B cell (primary cell): ENCODE measurements around the gene MEG3. TPM values are rescaled to one million over a fixed set of nuclear protein-coding genes. Genes with fewer than 3 reads are reported as not detected.

Source experiments
- ATAC-seq: fragments of 200-7000 bp; cut with Tn5 transposase; one replicate; pipeline ENCODE4 v1.10.0; 2021; ENCODE audit warnings: low read depth, mild to moderate bottlenecking, moderate number of reproducible peaks, moderate library complexity
- CTCF ChIA-PET: fragments of 350-600 bp; sonication (Branson Sonifier 250); formaldehyde crosslinking; loops from one replicate; lab custom pipeline; 2021; ENCODE audit warnings: antibody characterized with exemption, inconsistent platforms; lab: Charles Lee
- POLR2A ChIA-PET: fragments of 350-600 bp; sonication (Branson Sonifier 250); formaldehyde crosslinking; loops from one replicate; lab custom pipeline; 2021; ENCODE audit warnings: antibody characterized with exemption; lab: Charles Lee
- DNase-seq: peaks from one replicate; pipeline ENCODE4 v3.0.0; 2013
- H2AFZ ChIP-seq: 2 replicates; pipeline ENCODE4 v1.6.1; 2012; ENCODE audit warnings: mild to moderate bottlenecking, low read depth, low read length; ENCODE audit not compliant: insufficient read depth, poor library complexity, severe bottlenecking
- H3K27ac ChIP-seq, 2 donors: 1 replicate in 1 of 2; 2 replicates in 1 of 2; pipeline ENCODE4 v1.5.1; 2012 to 2013; ENCODE audit warnings: low read length in 2 of 2, mild to moderate bottlenecking in 2 of 2, moderate library complexity in 1 of 2
- H3K27me3 ChIP-seq, 4 experiments: fragments of 200-600 bp in 1 of 4; sonication (generic) in 1 of 4; replicated peaks in 1 of 4; 1 replicate in 2 of 4; 2 replicates in 2 of 4; pipeline versions ENCODE4 v1.6.1 to v1.7.0; 2013 to 2016; ENCODE audit warnings: low read length in 3 of 4, mild to moderate bottlenecking in 2 of 4, mixed read lengths in 1 of 4, moderate library complexity in 1 of 4; ENCODE audit not compliant: insufficient read depth in 4 of 4, control insufficient read depth in 3 of 4; ENCODE audit errors: control extremely low read depth in 1 of 4
- H3K36me3 ChIP-seq, 2 experiments: replicated peaks in 1 of 2; 1 replicate in 1 of 2; 2 replicates in 1 of 2; pipeline versions ENCODE4 v1.6.1 to v1.7.1; 2013; ENCODE audit warnings: low read length in 1 of 2; ENCODE audit not compliant: insufficient read depth in 2 of 2, control insufficient read depth in 1 of 2; ENCODE audit errors: control extremely low read depth in 1 of 2, extremely low read depth in 1 of 2
- H3K4me1 ChIP-seq, 2 donors: fragments of 200-600 bp in 1 of 2; sonication (generic) in 1 of 2; 1 replicate in 1 of 2; 2 replicates in 1 of 2; pipeline versions ENCODE4 v1.5.1 to v1.6.1; 2013 to 2017; ENCODE audit warnings: low read length in 2 of 2; ENCODE audit not compliant: control insufficient read depth in 2 of 2, insufficient read depth in 2 of 2
- H3K4me2 ChIP-seq: replicated peaks from 2 replicates; pipeline ENCODE3; 2012; ENCODE audit warnings: mild to moderate bottlenecking, low read depth, low read length; ENCODE audit not compliant: poor library complexity, severe bottlenecking
- H3K4me3 ChIP-seq, 5 experiments: fragments of 200-600 bp in 1 of 5; sonication (generic) in 1 of 5; 1 replicate in 3 of 5; 2 replicates in 2 of 5; pipeline versions ENCODE4 v1.5.1 to v1.7.0; 2011 to 2016; ENCODE audit warnings: low read length in 4 of 5, mild to moderate bottlenecking in 4 of 5, low read depth in 2 of 5, control low read depth in 1 of 5, moderate library complexity in 1 of 5; ENCODE audit not compliant: insufficient read depth in 1 of 5; ENCODE audit errors: control extremely low read depth in 1 of 5, extremely low read depth in 1 of 5
- H3K79me2 ChIP-seq: fragments of 200-600 bp; sonication (generic); one replicate; pipeline ENCODE4 v1.6.0; 2016; ENCODE audit warnings: low read length; ENCODE audit not compliant: control insufficient read depth, insufficient read depth
- H3K9ac ChIP-seq: fragments of 200-600 bp; sonication (generic); 2 replicates; pipeline ENCODE4 v1.6.1; 2017; ENCODE audit warnings: mild to moderate bottlenecking, low read length, moderate library complexity
- H3K9me3 ChIP-seq, 3 donors: one replicate each; pipeline versions ENCODE4 v1.6.1 to v1.7.1; 2013; ENCODE audit warnings: low read length in 2 of 3; ENCODE audit not compliant: control insufficient read depth in 2 of 3, insufficient read depth in 1 of 3; ENCODE audit errors: control extremely low read depth in 1 of 3
- H4K20me1 ChIP-seq: 2 replicates; pipeline ENCODE4 v1.6.0; 2012; ENCODE audit warnings: mild to moderate bottlenecking, low read length; ENCODE audit not compliant: insufficient read depth, control insufficient read depth, poor library complexity, severe bottlenecking
- H3K27ac Mint-ChIP-seq: one replicate; pipeline ENCODE4 v1.8.0; 2021; ENCODE audit warnings: mixed read lengths
- H3K27me3 Mint-ChIP-seq: one replicate; pipeline ENCODE4 v1.8.0; 2021; ENCODE audit warnings: mixed read lengths
- H3K4me1 Mint-ChIP-seq: one replicate; pipeline ENCODE4 v1.8.0; 2021; ENCODE audit warnings: mixed read lengths
- H3K4me3 Mint-ChIP-seq: one replicate; pipeline ENCODE4 v1.8.0; 2021; ENCODE audit warnings: mixed read lengths
- H3K9me3 Mint-ChIP-seq: one replicate; pipeline ENCODE4 v1.8.0; 2022; ENCODE audit warnings: mixed read lengths; ENCODE audit not compliant: insufficient read depth
- EZH2 ChIP-seq: IDR thresholded peaks from 2 replicates; pipeline ENCODE4 v1.6.1; 2012; ENCODE audit warnings: borderline replicate concordance, low read depth, mild to moderate bottlenecking, moderate library complexity, low read length; ENCODE audit not compliant: insufficient read depth, poor library complexity, severe bottlenecking
- WGBS: methylation state at CpG from one replicate; pipeline ENCODE4 v1.1.5; 2013; ENCODE audit warnings: missing lambda C conversion rate; ENCODE audit not compliant: insufficient coverage; 5-methylcytosine and 5-hydroxymethylcytosine counted together
- intact Hi-C: fragments of 100-400 bp; cut with micrococcal nuclease; formaldehyde crosslinking; loops from one replicate; pipeline ENCODE4 v1.10.0; 2022
- polyA plus RNA-seq: library from polyadenylated mRNA; depleted of rRNA; stranded (reverse); fragments of >200 nt; gene quantifications from 2 replicates; pipeline ENCODE4 v1.2.3, GENCODE V29; 2012
- total RNA-seq, 2 donors: library from RNA; stranded (reverse); fragments of 120-200 nt in 1 of 2; gene quantifications; 1 replicate in 1 of 2; 2 replicates in 1 of 2; pipeline versions ENCODE4 v1.2.3 to v1.2.4, GENCODE V29; 2013 to 2022
- TF ChIP-seq, protein P1 (sequence below): fragments of 200-600 bp; IDR thresholded peaks from one replicate; pipeline ENCODE4 v1.8.0; 2022; ENCODE audit warnings: antibody characterized with exemption, mild to moderate bottlenecking

The MEG3 gene
- total and polyA plus RNA-seq, 2 donors (not counting 1 experiment from before 2014, with no cell fraction given): 0.13 TPM; not detected in 1

DNA sequence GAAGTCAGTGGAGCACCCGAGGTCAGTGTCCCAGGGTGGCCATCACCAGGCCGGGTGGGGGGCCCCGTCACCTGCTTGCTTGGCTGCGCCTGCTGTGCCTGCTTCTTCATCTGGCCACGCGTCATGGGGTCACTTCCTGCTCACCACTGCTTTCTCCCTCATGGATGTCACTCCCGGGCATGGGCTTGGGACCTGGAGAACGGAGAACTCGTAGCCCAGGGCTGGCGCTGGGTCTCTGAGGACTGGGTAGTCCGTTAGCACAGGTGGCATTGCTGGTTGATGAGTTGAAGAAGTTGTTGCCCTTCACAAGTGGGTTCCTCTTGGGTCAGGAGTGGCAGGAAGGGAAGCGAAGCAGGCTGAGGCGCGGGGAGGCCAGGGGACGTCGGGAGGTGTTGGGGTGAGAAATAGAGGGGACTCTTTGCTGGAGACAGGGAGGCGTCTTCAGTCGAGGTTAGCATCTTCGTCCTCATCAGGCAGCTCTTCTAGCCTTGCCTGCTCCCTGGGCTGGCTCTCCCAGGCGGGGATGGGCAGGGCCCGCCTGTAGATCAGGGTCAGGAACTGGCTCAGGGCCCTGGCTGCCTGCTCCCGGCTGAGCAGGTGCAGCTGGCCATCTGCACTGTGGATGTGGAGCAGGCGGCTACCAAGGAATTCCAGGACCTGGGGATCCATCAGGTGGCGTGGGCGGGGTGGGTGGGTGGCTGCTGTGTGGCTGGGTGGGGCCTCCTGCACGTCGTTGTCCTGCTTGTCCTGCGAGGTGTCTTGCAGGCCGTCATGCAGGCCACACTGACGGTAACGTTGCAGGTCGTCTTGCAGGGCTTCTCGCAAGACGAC is 54.6 kb downstream of the MEG3 start:
- H3K4me2 ChIP-seq: no peak overlapping the region
- H3K27ac Mint-ChIP-seq: no peak overlapping the region
- H3K27me3 ChIP-seq: no peaks in the 10 kb centered on the region
- H3K27me3 Mint-ChIP-seq: no peaks in the 10 kb centered on the region
- intact Hi-C loops: no loop called here
- no peak overlapping the region for H3K4me3 ChIP-seq
- no peaks in the 10 kb centered on the region for H4K20me1 ChIP-seq
- no peaks in the 10 kb centered on the region for H3K4me1 Mint-ChIP-seq
- H3K36me3 ChIP-seq: no peaks in the 10 kb centered on the region
- peaks cover 0 to 44% (median 0%) of the 10 kb centered on the region in 3 donors for H3K9me3 ChIP-seq
- H3K4me3 Mint-ChIP-seq: no peak overlapping the region
- WGBS: 93% methylated on average over 34 of the region's 34 CpGs
- ATAC-seq (no peak), DNase-seq (no peak)
- H3K4me1 ChIP-seq: no peaks in the 10 kb centered on the region
- TF ChIP-seq EZH2: no peak
- TF ChIP-seq, protein P1, sequence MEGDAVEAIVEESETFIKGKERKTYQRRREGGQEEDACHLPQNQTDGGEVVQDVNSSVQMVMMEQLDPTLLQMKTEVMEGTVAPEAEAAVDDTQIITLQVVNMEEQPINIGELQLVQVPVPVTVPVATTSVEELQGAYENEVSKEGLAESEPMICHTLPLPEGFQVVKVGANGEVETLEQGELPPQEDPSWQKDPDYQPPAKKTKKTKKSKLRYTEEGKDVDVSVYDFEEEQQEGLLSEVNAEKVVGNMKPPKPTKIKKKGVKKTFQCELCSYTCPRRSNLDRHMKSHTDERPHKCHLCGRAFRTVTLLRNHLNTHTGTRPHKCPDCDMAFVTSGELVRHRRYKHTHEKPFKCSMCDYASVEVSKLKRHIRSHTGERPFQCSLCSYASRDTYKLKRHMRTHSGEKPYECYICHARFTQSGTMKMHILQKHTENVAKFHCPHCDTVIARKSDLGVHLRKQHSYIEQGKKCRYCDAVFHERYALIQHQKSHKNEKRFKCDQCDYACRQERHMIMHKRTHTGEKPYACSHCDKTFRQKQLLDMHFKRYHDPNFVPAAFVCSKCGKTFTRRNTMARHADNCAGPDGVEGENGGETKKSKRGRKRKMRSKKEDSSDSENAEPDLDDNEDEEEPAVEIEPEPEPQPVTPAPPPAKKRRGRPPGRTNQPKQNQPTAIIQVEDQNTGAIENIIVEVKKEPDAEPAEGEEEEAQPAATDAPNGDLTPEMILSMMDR: no peak
- peaks cover 4% of the 10 kb centered on the region for H3K9me3 Mint-ChIP-seq
- no peak overlapping the region for H3K27ac ChIP-seq
- H2AFZ ChIP-seq: no peak overlapping the region
- ChIA-PET CTCF (no interaction called here), POLR2A (no interaction called here)
- H3K9ac ChIP-seq: no peak overlapping the region
- H3K79me2 ChIP-seq: no peaks in the 10 kb centered on the region
